ENCODE results near the gene SUCO. TPM values are rescaled to one million over a fixed set of nuclear protein-coding genes. Genes with fewer than 3 reads are reported as not detected.

Gene SUCO
- total and polyA plus RNA-seq, 2 of the 4 experiments (the other 2 are of a cell fraction) = 11.4 to 21.5 TPM

DNA sequence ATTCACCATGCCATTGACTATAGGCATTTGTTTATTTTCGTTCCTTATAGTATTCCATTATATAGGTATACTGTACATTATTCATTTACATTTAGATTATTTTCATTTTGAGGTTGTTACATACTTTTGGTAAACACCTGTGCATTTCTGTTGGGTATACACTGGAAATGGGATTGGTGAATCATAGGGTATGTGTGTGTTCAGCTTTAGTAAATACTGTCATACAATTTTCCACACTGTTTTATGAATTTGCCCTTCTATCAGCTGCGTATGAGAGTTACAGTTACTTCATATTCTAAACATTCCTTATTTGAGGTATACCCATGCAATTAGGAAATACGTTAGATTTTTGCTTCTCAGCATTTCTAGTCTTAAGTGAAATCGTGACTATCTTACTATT, 70.9 kb downstream of the SUCO start:
- BruUV-seq (replicated peaks) = no TSS peak
- H3K4me2 ChIP-seq (ENCODE audit: low read depth, low read length) = no peak overlapping the region
- H3K4ac ChIP-seq (ENCODE audit: low read depth, low read length) = no peak overlapping the region
- no peak for TF ChIP-seq POLR2A (IDR thresholded peaks at IDR 0.05; ENCODE audit: low read depth, low read length)
- in situ Hi-C loops (cut with MboI; ENCODE audit: low sequenced_read_pairs) = no loop called here
- dilution Hi-C loops (cut with HindIII; ENCODE audit: low sequenced_read_pairs, unreplicated experiment) = no loop called here
- no peak overlapping the region for H2AFZ ChIP-seq (replicated peaks; ENCODE audit: low read length, poor library complexity)
- no CpG with 5 or more reads among the region's 4 CpGs for WGBS, 2 experiments (ENCODE audit: extremely low coverage in 2 of 2, insufficient read length in 1 of 2)
- H3K36me3 ChIP-seq (ENCODE audit: control insufficient read depth, insufficient read depth, low read length) = peaks cover 7% of the 10 kb centered on the region
- no peak overlapping the region for H3K23ac ChIP-seq (ENCODE audit: low read depth, low read length)
- H3K27me3 ChIP-seq (ENCODE audit: control insufficient read depth, insufficient read depth, low read length) = no peaks in the 10 kb centered on the region
- no peak overlapping the region for H2BK5ac ChIP-seq (ENCODE audit: low read depth, low read length, poor library complexity, severe bottlenecking)
- no peak overlapping the region for H2AK5ac ChIP-seq (ENCODE audit: low read depth, low read length)
- no peak overlapping the region for H4K5ac ChIP-seq (ENCODE audit: low read depth, low read length)
- no peaks in the 10 kb centered on the region for H3K9me3 ChIP-seq (ENCODE audit: control insufficient read depth, insufficient read depth, low read length)
- H3K9ac ChIP-seq (ENCODE audit: low read depth, low read length) = no peak overlapping the region
- no peak overlapping the region for H3K18ac ChIP-seq (ENCODE audit: low read depth, low read length)
- no peak overlapping the region for H3K56ac ChIP-seq (ENCODE audit: extremely low read depth, insufficient read depth, low read length)
- H3K4me1 ChIP-seq (ENCODE audit: control insufficient read depth, insufficient read depth, low read length) = 0 out of 2 replicates have a peak, but pooled peaks cover 2% of the 10 kb centered on the region
- H2BK120ac ChIP-seq (ENCODE audit: low read depth, low read length) = no peak overlapping the region
- ATAC-seq (ENCODE audit: low read depth) (no peak), DNase-seq (no peak)
- CTCF ChIA-PET = no interaction called here
- intact Hi-C loops (cut with micrococcal nuclease) = no loop called here
- H4K91ac ChIP-seq (ENCODE audit: insufficient read depth, low read depth, low read length) = no peak overlapping the region
- H3K9me1 ChIP-seq (ENCODE audit: insufficient read depth, low read length) = peaks cover 5% of the 10 kb centered on the region; the same call in 1 of the 2 replicates
- no peaks in the 10 kb centered on the region for H4K20me1 ChIP-seq (ENCODE audit: insufficient read depth, low read length)
- H3K79me1 ChIP-seq (ENCODE audit: low read depth in 1 of 2, low read length in 2 of 2) = peaks cover 11 to 21% of the 10 kb centered on the region in 2 experiments
- H2AK9ac ChIP-seq (replicated peaks; ENCODE audit: low read depth, low read length, poor library complexity) = no peak overlapping the region
- H3K4me3 ChIP-seq (ENCODE audit: insufficient read depth, low read depth, low read length) = no peak overlapping the region
- H2BK15ac ChIP-seq (ENCODE audit: low read depth, low read length) = no peak overlapping the region
- POLR2A ChIA-PET (ENCODE audit: unreplicated experiment) = no interaction called here
- no peak overlapping the region for H3K27ac ChIP-seq (ENCODE audit: insufficient read depth, low read length)
- no peak overlapping the region for H4K8ac ChIP-seq (ENCODE audit: low read depth in 2 of 2, low read length in 2 of 2)
- H3K14ac ChIP-seq (replicated peaks; ENCODE audit: low read depth, low read length) = no peak overlapping the region
- no peak overlapping the region for H2BK20ac ChIP-seq (ENCODE audit: low read depth, low read length)

All from IMR-90 (cell line).